PFSK-1 (cell line): ENCODE data around the gene TSPAN19.

ENCODE experiments used
- FOXP2 ChIP-seq: optimal IDR thresholded peaks from 2 replicates; pipeline ENCODE3; 2011; ENCODE audit warnings: borderline replicate concordance, control low read depth, inconsistent platforms; ENCODE audit not compliant: insufficient read depth; ENCODE audit errors: extremely low read length, extremely low read depth
- POLR2AphosphoS5 ChIP-seq: IDR thresholded peaks from 2 replicates; pipeline ENCODE4 v1.6.1; 2012; ENCODE audit warnings: low read depth, mild to moderate bottlenecking, control low read depth, low read length, moderate library complexity
- REST ChIP-seq, 2 experiments: IDR thresholded peaks; 2 replicates each; pipeline versions ENCODE4 v1.6.1 to v1.8.0; 2011 to 2012; ENCODE audit warnings: low read depth in 2 of 2, low read length in 2 of 2, control low read depth in 1 of 2, inconsistent platforms in 1 of 2, mild to moderate bottlenecking in 1 of 2, moderate library complexity in 1 of 2; ENCODE audit not compliant: insufficient read depth in 1 of 2
- SIN3A ChIP-seq: IDR thresholded peaks from 2 replicates; pipeline ENCODE4 v1.6.1; 2012; ENCODE audit warnings: mild to moderate bottlenecking, low read length, moderate library complexity, borderline replicate concordance; ENCODE audit not compliant: insufficient read depth
- TAF1 ChIP-seq: IDR thresholded peaks from 2 replicates; pipeline ENCODE4 v1.6.1; 2012; ENCODE audit warnings: low read length, control low read depth, borderline replicate concordance; ENCODE audit not compliant: insufficient read depth

TSPAN19 gene

GRCh38 chr12:84996759-84997158 is 39.3 kb downstream of the TSPAN19 start:
- TF ChIP-seq POLR2AphosphoS5, result no peak
- no peak for TF ChIP-seq SIN3A
- no peak for TF ChIP-seq FOXP2
- TF ChIP-seq REST (IDR thresholded peaks at IDR 0.05; ENCODE audit: insufficient read depth in 1 of 2, low read depth in 2 of 2, low read length in 2 of 2), result no peak
- no peak for TF ChIP-seq TAF1

- TF ChIP-seq POLR2AphosphoS5, result no peak
- no peak for TF ChIP-seq REST (IDR thresholded peaks at IDR 0.05; ENCODE audit: insufficient read depth in 1 of 2, low read depth in 2 of 2, low read length in 2 of 2)
- TF ChIP-seq FOXP2, result no peak
- no peak for TF ChIP-seq TAF1
- no peak for TF ChIP-seq SIN3A
Measured at GRCh38 chr12:84995641-84996040, 40.4 kb downstream of the TSPAN19 start.

- no peak for TF ChIP-seq FOXP2
- no peak for TF ChIP-seq POLR2AphosphoS5
- no peak for TF ChIP-seq SIN3A
- no peak for TF ChIP-seq REST (IDR thresholded peaks at IDR 0.05; ENCODE audit: insufficient read depth in 1 of 2, low read depth in 2 of 2, low read length in 2 of 2)
- TF ChIP-seq TAF1, result no peak
Measured at GRCh38 chr12:84994426-84994825, 41.7 kb downstream of the TSPAN19 start.

- no peak for TF ChIP-seq TAF1
- no peak for TF ChIP-seq FOXP2
- no peak for TF ChIP-seq POLR2AphosphoS5
Measured at GRCh38 chr12:84986586-84986985, 49.5 kb downstream of the TSPAN19 start.

- TF ChIP-seq REST (IDR thresholded peaks at IDR 0.05; ENCODE audit: insufficient read depth in 1 of 2, low read depth in 2 of 2, low read length in 2 of 2) (no peak), POLR2AphosphoS5 (no peak), TAF1 (no peak), SIN3A (no peak), FOXP2 (no peak)
Measured at GRCh38 chr12:84986117-84986516, 50.0 kb downstream of the TSPAN19 start.
